Measurements from ENCODE around the gene IRF7. TPM values are rescaled to one million over a fixed set of nuclear protein-coding genes. Genes with fewer than 3 reads are reported as not detected.

Gene IRF7
- total and polyA plus RNA-seq, 11 donors, result 5.5 to 30.6 (median 14.9) TPM

DNA sequence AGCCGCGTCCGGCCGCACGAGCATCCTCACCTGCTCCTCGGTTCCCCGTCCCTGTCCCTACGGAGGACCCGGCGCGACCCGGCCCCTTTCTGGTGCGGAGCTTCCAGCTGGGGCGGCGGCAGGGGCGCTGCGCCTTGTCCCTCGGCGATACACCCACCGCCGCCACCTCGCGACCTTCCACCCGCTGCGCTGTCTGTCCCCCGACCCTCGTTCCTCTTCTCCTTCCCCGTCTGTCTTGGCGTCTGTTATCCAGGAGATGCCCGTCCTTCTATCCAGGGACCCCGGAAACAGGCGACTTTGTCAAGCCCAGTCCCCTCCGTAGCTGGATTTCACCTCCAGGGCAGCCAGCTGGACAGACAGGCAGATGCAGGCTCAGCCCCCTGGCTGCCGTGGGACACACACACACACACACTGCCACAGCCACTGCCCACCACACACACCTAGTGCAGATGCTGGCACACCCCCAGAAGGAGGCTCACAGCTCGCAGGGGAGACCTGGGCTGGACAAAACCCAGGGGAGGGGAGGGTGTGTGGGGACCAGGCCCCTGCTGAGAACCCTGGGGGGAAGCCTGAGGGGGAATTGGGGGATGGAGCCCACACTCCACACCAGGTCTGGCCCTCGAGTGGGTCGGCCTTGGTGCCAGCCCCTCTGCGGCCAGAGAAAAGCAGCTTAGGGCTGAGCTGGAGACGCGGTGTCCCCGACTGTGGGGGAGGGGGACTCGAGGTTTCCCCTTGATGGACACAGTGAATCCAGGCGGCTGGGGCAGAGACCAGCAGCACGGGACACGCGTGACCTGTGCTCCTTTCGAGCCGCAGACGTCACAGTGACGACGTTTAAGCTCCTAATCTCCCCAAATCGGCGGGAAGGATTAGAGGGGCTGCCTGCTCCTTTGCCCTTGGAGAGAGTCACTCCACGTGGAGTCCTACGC is 22.1 kb upstream of the IRF7 start:
- H3K9me3 ChIP-seq, result no peaks in the 10 kb centered on the region
- H3K4me1 ChIP-seq, result peaks cover 0 to 39% (median 11%) of the 10 kb centered on the region in 12 donors
- 20 to 33% (median 25%) methylated on average over 46 to 55 of the region's 55 CpGs for WGBS, 4 donors
- intact Hi-C loops (cut with DNase I), result no loop called here
- DNase-seq (no peak), ATAC-seq (no peak)
- H3K4me3 ChIP-seq, result peak overlapping the region in 7 of 12 donors; percentile 18 to 44 (median 38)
- TF ChIP-seq POLR2A (IDR thresholded peaks at IDR 0.05), result no peak
- TF ChIP-seq, protein P1, sequence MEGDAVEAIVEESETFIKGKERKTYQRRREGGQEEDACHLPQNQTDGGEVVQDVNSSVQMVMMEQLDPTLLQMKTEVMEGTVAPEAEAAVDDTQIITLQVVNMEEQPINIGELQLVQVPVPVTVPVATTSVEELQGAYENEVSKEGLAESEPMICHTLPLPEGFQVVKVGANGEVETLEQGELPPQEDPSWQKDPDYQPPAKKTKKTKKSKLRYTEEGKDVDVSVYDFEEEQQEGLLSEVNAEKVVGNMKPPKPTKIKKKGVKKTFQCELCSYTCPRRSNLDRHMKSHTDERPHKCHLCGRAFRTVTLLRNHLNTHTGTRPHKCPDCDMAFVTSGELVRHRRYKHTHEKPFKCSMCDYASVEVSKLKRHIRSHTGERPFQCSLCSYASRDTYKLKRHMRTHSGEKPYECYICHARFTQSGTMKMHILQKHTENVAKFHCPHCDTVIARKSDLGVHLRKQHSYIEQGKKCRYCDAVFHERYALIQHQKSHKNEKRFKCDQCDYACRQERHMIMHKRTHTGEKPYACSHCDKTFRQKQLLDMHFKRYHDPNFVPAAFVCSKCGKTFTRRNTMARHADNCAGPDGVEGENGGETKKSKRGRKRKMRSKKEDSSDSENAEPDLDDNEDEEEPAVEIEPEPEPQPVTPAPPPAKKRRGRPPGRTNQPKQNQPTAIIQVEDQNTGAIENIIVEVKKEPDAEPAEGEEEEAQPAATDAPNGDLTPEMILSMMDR (IDR thresholded peaks at IDR 0.05), result no peak
- peaks cover 0 to 5% (median 0%) of the 10 kb centered on the region in 9 donors for H3K36me3 ChIP-seq
- H3K27ac ChIP-seq, result no peak overlapping the region
- peaks cover 19 to 50% (median 33%) of the 10 kb centered on the region in 9 donors for H3K27me3 ChIP-seq

DNA sequence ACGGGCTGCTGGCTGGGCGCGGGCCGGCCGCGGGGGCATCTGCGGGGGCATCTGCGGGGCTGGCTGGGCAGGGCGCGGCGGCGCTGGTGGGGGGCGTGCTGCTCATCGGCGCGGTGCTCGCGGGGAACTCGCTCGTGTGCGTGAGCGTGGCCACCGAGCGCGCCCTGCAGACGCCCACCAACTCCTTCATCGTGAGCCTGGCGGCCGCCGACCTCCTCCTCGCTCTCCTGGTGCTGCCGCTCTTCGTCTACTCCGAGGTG is 21.5 kb upstream of the IRF7 start:
- WGBS, 4 donors, result 2 to 5% (median 3%) methylated on average over 15 to 34 of the region's 34 CpGs
- intact Hi-C loops (cut with DNase I), result no loop called here
- Histone ChIP-seq H3K4me3 (peak overlapping the region in 8 of 12 donors; percentile 18 to 44 (median 35)), H3K27ac (no peak overlapping the region), H3K9me3 (no peaks in the 10 kb centered on the region), H3K27me3 (peaks cover 19 to 50% (median 33%) of the 10 kb centered on the region in 9 donors), H3K4me1 (peaks cover 0 to 39% (median 11%) of the 10 kb centered on the region in 12 donors), H3K36me3 (peaks cover 0 to 5% (median 0%) of the 10 kb centered on the region in 9 donors)
- TF ChIP-seq, protein P1 (IDR thresholded peaks at IDR 0.05), result no peak
- no peak for TF ChIP-seq POLR2A (IDR thresholded peaks at IDR 0.05)
- DNase-seq (no peak), ATAC-seq (no peak)

- TF ChIP-seq, protein P1 (IDR thresholded peaks at IDR 0.05), result no peak
- TF ChIP-seq POLR2A (IDR thresholded peaks at IDR 0.05), result no peak
- peaks cover 0 to 3% (median 0%) of the 10 kb centered on the region in 9 donors for H3K36me3 ChIP-seq
- peaks cover 0 to 39% (median 11%) of the 10 kb centered on the region in 12 donors for H3K4me1 ChIP-seq
- H3K9me3 ChIP-seq, result no peaks in the 10 kb centered on the region
- 6 to 14% (median 12%) methylated on average over 30 to 100 of the region's 100 CpGs for WGBS, 4 donors
- peak in 2 of 4 donors; percentile 54 to 68 for ATAC-seq
- no peak within 1 kb of the TSS for H3K27ac ChIP-seq
- intact Hi-C loops (cut with DNase I), result no loop called here
- peak within 1 kb of the TSS in 8 of 12 donors; percentile 18 to 44 (median 35) for H3K4me3 ChIP-seq
- DNase-seq, result no peak
- H3K27me3 ChIP-seq, result peaks cover 19 to 50% (median 33%) of the 10 kb centered on the region in 9 donors
Observed at GRCh38 chr11:636511-637332, 21.0 kb upstream of the IRF7 start, which contains the start of gene DRD4. Gene DRD4, plus strand, starts transcription at chr11:637269. Its CDS starts 36 bp downstream, at chr11:637305.

Measured in heart left ventricle (tissue), 16 donors.